Measurements from ENCODE around the gene SPINK4. TPM values are rescaled to one million over a fixed set of nuclear protein-coding genes. Genes with fewer than 3 reads are reported as not detected.

The SPINK4 gene
- total RNA-seq, 1 donor from 2014 or later, result not detected

- Histone ChIP-seq H3K27me3 (no peaks in the 10 kb centered on the region), H3K36me3 (no peaks in the 10 kb centered on the region), H3K4me1 (peaks cover 2% of the 10 kb centered on the region), H3K27ac (no peak overlapping the region), H3K9me3 (no peaks in the 10 kb centered on the region), H3K4me3 (no peak overlapping the region)
- ATAC-seq (no peak), DNase-seq (no peak)
- TF ChIP-seq CTCF (IDR thresholded peaks at IDR 0.05), result no peak
- intact Hi-C loops (cut with DNase I), result no loop called here
These were observed 9.0 kb upstream of the SPINK4 start for GRCh38 chr9:33230756-33231622.

GRCh38 chr9:33231623-33231942, 8.4 kb upstream of the SPINK4 start:
- intact Hi-C loops (cut with DNase I), result no loop called here
- H3K27ac ChIP-seq, result no peak overlapping the region

GRCh38 chr9:33232815-33233214, 7.2 kb upstream of the SPINK4 start:
- no peaks in the 10 kb centered on the region for H3K27me3 ChIP-seq
- H3K9me3 ChIP-seq, result no peaks in the 10 kb centered on the region
- intact Hi-C loops (cut with DNase I), result no loop called here
- no peak overlapping the region for H3K4me3 ChIP-seq
- DNase-seq (no peak), ATAC-seq (no peak)
- H3K4me1 ChIP-seq, result no peaks in the 10 kb centered on the region
- no peak overlapping the region for H3K27ac ChIP-seq
- H3K36me3 ChIP-seq, result no peaks in the 10 kb centered on the region
- TF ChIP-seq CTCF (IDR thresholded peaks at IDR 0.05), result no peak

More at GRCh38 chr9:33231623-33231942, 8.4 kb upstream of the SPINK4 start:
- no peak overlapping the region for H3K4me3 ChIP-seq
- no peaks in the 10 kb centered on the region for H3K27me3 ChIP-seq
- no peak for TF ChIP-seq CTCF (IDR thresholded peaks at IDR 0.05)
- H3K4me1 ChIP-seq, result no peaks in the 10 kb centered on the region
- no peak for ATAC-seq
- H3K9me3 ChIP-seq, result no peaks in the 10 kb centered on the region
- no peaks in the 10 kb centered on the region for H3K36me3 ChIP-seq
- no peak for DNase-seq

GRCh38 chr9:33233626-33234342, 6.2 kb upstream of the SPINK4 start:
- H3K4me3 ChIP-seq, result no peak overlapping the region
- no peak for TF ChIP-seq CTCF (IDR thresholded peaks at IDR 0.05)
- H3K27me3 ChIP-seq, result no peaks in the 10 kb centered on the region
- no peak overlapping the region for H3K27ac ChIP-seq
- H3K4me1 ChIP-seq, result no peaks in the 10 kb centered on the region
- ATAC-seq (peak; percentile 76), DNase-seq (peak; percentile 80)
- intact Hi-C loops (cut with DNase I), result no loop called here
- H3K9me3 ChIP-seq, result no peaks in the 10 kb centered on the region
- H3K36me3 ChIP-seq, result no peaks in the 10 kb centered on the region

GRCh38 chr9:33234511-33235467, 5.2 kb upstream of the SPINK4 start:
- DNase-seq (no peak), ATAC-seq (peak; percentile 7)
- intact Hi-C loops (cut with DNase I), result no loop called here
- H3K4me3 ChIP-seq, result no peak overlapping the region
- H3K9me3 ChIP-seq, result no peaks in the 10 kb centered on the region
- no peak overlapping the region for H3K27ac ChIP-seq
- no peaks in the 10 kb centered on the region for H3K27me3 ChIP-seq
- no peaks in the 10 kb centered on the region for H3K4me1 ChIP-seq
- H3K36me3 ChIP-seq, result no peaks in the 10 kb centered on the region
- no peak for TF ChIP-seq CTCF (IDR thresholded peaks at IDR 0.05)
